ENCODE measurements around the gene FBRSL1. TPM values are rescaled to one million over a fixed set of nuclear protein-coding genes. Genes with fewer than 3 reads are reported as not detected.

Gene FBRSL1
- total RNA-seq, 1 donor from 2014 or later = 43.8 TPM

DNA sequence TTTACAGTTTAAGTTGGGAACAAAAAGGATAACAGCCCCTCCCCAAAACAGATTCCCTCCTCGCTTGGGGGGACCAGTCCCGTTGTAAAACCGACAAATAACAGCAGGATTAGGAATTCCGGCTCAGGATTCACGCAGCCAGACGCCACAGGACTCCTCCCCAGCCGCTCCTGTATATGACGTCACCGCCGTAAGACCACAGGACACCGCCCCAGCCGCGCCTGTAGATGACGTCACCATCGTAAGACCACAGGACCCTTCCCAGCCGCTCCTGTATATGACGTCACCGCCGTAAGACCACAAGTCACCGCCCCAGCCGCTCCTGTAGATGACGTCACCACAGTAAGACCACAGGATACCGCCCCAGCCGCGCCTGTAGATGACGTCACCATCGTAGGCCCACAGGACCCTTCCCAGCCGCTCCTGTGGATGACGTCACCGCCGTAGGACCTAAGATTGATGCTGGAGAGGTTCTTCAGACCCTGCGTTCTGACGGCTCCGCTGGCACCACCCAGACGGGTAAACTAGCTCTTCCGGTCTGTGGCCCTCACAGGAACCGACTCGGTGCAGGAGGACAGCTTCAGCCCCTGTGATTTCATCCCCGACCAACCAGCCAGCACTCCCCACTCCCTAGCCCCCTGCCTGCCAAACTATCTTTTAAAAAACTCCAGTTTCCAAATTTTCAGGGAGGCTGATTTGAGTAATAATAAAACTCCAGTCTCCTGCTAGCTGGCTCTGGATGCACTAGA lies 43.9 kb upstream of the FBRSL1 start:
- Mint-ChIP-seq H3K4me1 (ENCODE audit: low read depth, unreplicated experiment) (peaks cover 8% of the 10 kb centered on the region), H3K36me3 (ENCODE audit: low read depth, unreplicated experiment) (peaks cover 4% of the 10 kb centered on the region), H3K27me3 (ENCODE audit: low read depth, unreplicated experiment) (peaks cover 38% of the 10 kb centered on the region), H3K4me3 (ENCODE audit: unreplicated experiment) (peak overlapping the region; percentile 77), H3K9me3 (ENCODE audit: unreplicated experiment) (no peaks in the 10 kb centered on the region), H3K27ac (ENCODE audit: unreplicated experiment) (peak overlapping the region; percentile 94)
- no peaks in the 10 kb centered on the region for H4K20me1 ChIP-seq (ENCODE audit: insufficient read depth, low read length)
- no peaks in the 10 kb centered on the region for H3K9me3 ChIP-seq (ENCODE audit: insufficient read depth, low read depth, low read length)
- TF ChIP-seq CTCF (IDR thresholded peaks at IDR 0.05; ENCODE audit: insufficient read depth, low read depth, low read length) (no peak), EZH2 (IDR thresholded peaks at IDR 0.05; ENCODE audit: insufficient read depth, low read length) (no peak)
- FAIRE-seq (no peak), DNase-seq (ENCODE audit: low read depth) (peak; percentile 32)
- no peak overlapping the region for H3K27ac ChIP-seq (ENCODE audit: low read depth, low read length)
- H3K4me2 ChIP-seq (ENCODE audit: low read length) = peak overlapping the region; percentile 50
- H3K27me3 ChIP-seq (ENCODE audit: insufficient read depth, low read length) = peaks cover 5% of the 10 kb centered on the region
- H2AFZ ChIP-seq (ENCODE audit: low read depth, low read length) = peak overlapping the region; percentile 61
- peak overlapping the region; percentile 23 for H3K4me3 ChIP-seq (ENCODE audit: insufficient read depth, low read depth, low read length)
- no peaks in the 10 kb centered on the region for H3K79me2 ChIP-seq (ENCODE audit: insufficient read depth, low read length)
- H3K9ac ChIP-seq (ENCODE audit: low read length) = peak overlapping the region; percentile 39
- no peaks in the 10 kb centered on the region for H3K36me3 ChIP-seq (ENCODE audit: insufficient read depth, low read length)
- H3K4me1 ChIP-seq (ENCODE audit: insufficient read depth, low read length) = no peaks in the 10 kb centered on the region

DNA sequence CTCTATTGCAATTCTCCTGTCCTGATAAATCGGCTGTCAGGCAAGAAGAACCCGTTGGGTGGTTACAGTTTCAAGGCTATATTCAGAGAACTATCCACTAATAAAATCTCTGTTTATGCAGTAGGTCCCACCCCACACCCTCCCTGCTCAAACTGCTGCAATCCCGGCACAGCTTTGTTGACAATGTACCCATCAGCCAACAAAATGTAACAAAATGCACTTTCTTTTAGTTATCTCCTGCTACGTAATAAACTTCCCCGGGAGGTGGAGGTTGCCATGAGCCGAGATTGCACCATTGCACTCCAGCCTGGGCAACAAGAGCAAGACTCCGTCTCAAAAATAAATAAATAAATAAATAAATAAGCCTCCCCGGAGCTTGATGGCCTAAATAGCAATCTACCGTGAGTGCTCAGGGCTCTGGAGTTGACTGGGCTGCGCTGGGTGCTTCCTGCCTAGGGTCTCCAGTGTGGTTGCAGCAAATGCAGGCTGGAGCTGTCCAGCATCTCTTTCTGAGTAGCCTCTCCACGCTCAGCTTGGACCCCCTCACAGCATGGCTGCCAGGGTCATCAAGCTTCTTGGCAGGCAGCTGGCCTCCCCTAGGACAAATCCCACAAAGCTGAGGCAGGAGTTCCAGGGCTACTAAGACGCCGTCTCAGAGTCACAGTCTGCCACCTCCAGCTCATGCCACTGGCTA lies 43.2 kb upstream of the FBRSL1 start:
- no peak overlapping the region for H3K4me3 ChIP-seq (ENCODE audit: insufficient read depth, low read depth, low read length)
- H3K9me3 Mint-ChIP-seq (ENCODE audit: unreplicated experiment) = no peaks in the 10 kb centered on the region
- H4K20me1 ChIP-seq (ENCODE audit: insufficient read depth, low read length) = no peaks in the 10 kb centered on the region
- peaks cover 8% of the 10 kb centered on the region for H3K4me1 Mint-ChIP-seq (ENCODE audit: low read depth, unreplicated experiment)
- DNase-seq (ENCODE audit: low read depth) (no peak), FAIRE-seq (no peak)
- H2AFZ ChIP-seq (ENCODE audit: low read depth, low read length) = no peak overlapping the region
- peaks cover 5% of the 10 kb centered on the region for H3K27me3 ChIP-seq (ENCODE audit: insufficient read depth, low read length)
- no peak for TF ChIP-seq CTCF (IDR thresholded peaks at IDR 0.05; ENCODE audit: insufficient read depth, low read depth, low read length)
- TF ChIP-seq EZH2 (IDR thresholded peaks at IDR 0.05; ENCODE audit: insufficient read depth, low read length) = no peak
- H3K36me3 ChIP-seq (ENCODE audit: insufficient read depth, low read length) = no peaks in the 10 kb centered on the region
- H3K4me3 Mint-ChIP-seq (ENCODE audit: unreplicated experiment) = peak overlapping the region; percentile 77
- peaks cover 34% of the 10 kb centered on the region for H3K27me3 Mint-ChIP-seq (ENCODE audit: low read depth, unreplicated experiment)
- H3K27ac Mint-ChIP-seq (ENCODE audit: unreplicated experiment) = peak overlapping the region; percentile 94
- H3K27ac ChIP-seq (ENCODE audit: low read depth, low read length) = no peak overlapping the region
- H3K9me3 ChIP-seq (ENCODE audit: insufficient read depth, low read depth, low read length) = no peaks in the 10 kb centered on the region
- H3K4me2 ChIP-seq (ENCODE audit: low read length) = no peak overlapping the region
- H3K79me2 ChIP-seq (ENCODE audit: insufficient read depth, low read length) = no peaks in the 10 kb centered on the region
- H3K36me3 Mint-ChIP-seq (ENCODE audit: low read depth, unreplicated experiment) = peaks cover 4% of the 10 kb centered on the region
- no peak overlapping the region for H3K9ac ChIP-seq (ENCODE audit: low read length)
- H3K4me1 ChIP-seq (ENCODE audit: insufficient read depth, low read length) = no peaks in the 10 kb centered on the region

Measured in astrocyte (in vitro differentiated cells and primary cell).